HepG2 (cell line): ENCODE measurements around the gene MRM2. TPM values are rescaled to one million over a fixed set of nuclear protein-coding genes. Genes with fewer than 3 reads are reported as not detected.
A peak's percentile ranks its signal among the peaks of the same experiment; 100 is the strongest.

Experiments
- ATAC-seq: fragments of 200-7000 bp; cut with Tn5 transposase; 3 replicates; pipeline ENCODE4 v1.9.1; 2020; ENCODE audit warnings: mild to moderate bottlenecking, moderate library complexity
- BruUV-seq: library from RNA; stranded (reverse); fragments of 400-500 nt; replicated peaks from 2 replicates; lab custom pipeline; 2021; lab: Mats Ljungman, UMichigan
- CTCF ChIA-PET: fragments of 300-600 bp; formaldehyde crosslinking; extraction: SDS; loops from one replicate; lab custom pipeline; 2021; ENCODE audit warnings: low total read pairs, inconsistent platforms, low intra/inter-chr PET ratio; lab: Yijun Ruan, JAX
- POLR2A ChIA-PET: fragments of 350-600 bp; sonication (Branson Sonifier 250); formaldehyde crosslinking; loops from one replicate; lab custom pipeline; 2020; ENCODE audit warnings: antibody characterized with exemption, inconsistent platforms; lab: Yijun Ruan, JAX
- DNase-seq: peaks from one replicate; pipeline ENCODE4 v3.0.0-alpha.2; 2015; ENCODE audit warnings: low spot score
- FAIRE-seq: peaks from 3 replicates; lab custom pipeline; 2011; peaks lifted over from hg19 to GRCh38; lab: Jason Lieb, UNC
- H2AFZ ChIP-seq: one replicate; pipeline ENCODE4 v1.6.1; 2011; ENCODE audit warnings: low read length, inconsistent platforms
- H3K27ac ChIP-seq: fragments of 300-600 bp; 3 replicates; pipeline ENCODE4 v1.8.0; 2011; ENCODE audit warnings: mixed run types, mild to moderate bottlenecking, mixed read lengths, low read length, inconsistent platforms; ENCODE audit not compliant: insufficient read depth; ENCODE audit errors: extremely low read length
- H3K27me3 ChIP-seq, 2 experiments: fragments of 200-600 bp in 1 of 2; 2 replicates in 1 of 2; 3 replicates in 1 of 2; pipeline versions ENCODE4 v1.6.0 to v1.8.0; 2011; ENCODE audit warnings: low read length in 2 of 2, mild to moderate bottlenecking in 2 of 2, moderate library complexity in 2 of 2, inconsistent platforms in 1 of 2; ENCODE audit not compliant: insufficient read depth in 2 of 2, control insufficient read depth in 1 of 2
- H3K36me3 ChIP-seq, 2 experiments: fragments of 200-600 bp in 1 of 2; replicated peaks in 1 of 2; 2 replicates in 1 of 2; 3 replicates in 1 of 2; pipeline versions ENCODE4 v1.5.1 to v1.8.0; 2011; ENCODE audit warnings: low read length in 2 of 2, inconsistent platforms in 1 of 2; ENCODE audit not compliant: insufficient read depth in 2 of 2, control insufficient read depth in 1 of 2
- H3K4me1 ChIP-seq: 2 replicates; pipeline ENCODE4 v1.5.1; 2012; ENCODE audit warnings: low read length, inconsistent platforms; ENCODE audit not compliant: insufficient read depth
- H3K4me2 ChIP-seq: 2 replicates; pipeline ENCODE4 v1.6.0; 2011; ENCODE audit warnings: low read depth, low read length, inconsistent platforms
- H3K4me3 ChIP-seq, 3 experiments: fragments of 200-600 bp in 1 of 3; sonication (generic), shearing (Covaris generic) in 1 of 3; replicated peaks in 1 of 3; 2 replicates each; pipeline ENCODE4 v1.5.1; 2011 to 2016; ENCODE audit warnings: low read length in 3 of 3, inconsistent platforms in 2 of 3, low read depth in 2 of 3, mild to moderate bottlenecking in 2 of 3, control low read depth in 1 of 3, mixed read lengths in 1 of 3; ENCODE audit not compliant: insufficient read depth in 1 of 3
- H3K79me2 ChIP-seq: one replicate; pipeline ENCODE4 v1.6.1; 2011; ENCODE audit warnings: low read length, inconsistent platforms; ENCODE audit not compliant: insufficient read depth
- H3K9ac ChIP-seq: 2 replicates; pipeline ENCODE4 v1.6.0; 2011; ENCODE audit warnings: mild to moderate bottlenecking, low read depth, low read length, inconsistent platforms; ENCODE audit not compliant: insufficient read depth
- H3K9me3 ChIP-seq: 2 replicates; pipeline ENCODE4 v1.5.1; 2012; ENCODE audit warnings: mild to moderate bottlenecking, low read length
- H4K20me1 ChIP-seq: 2 replicates; pipeline ENCODE4 v1.6.0; 2011; ENCODE audit warnings: inconsistent platforms, mild to moderate bottlenecking, low read length, moderate library complexity; ENCODE audit not compliant: insufficient read depth
- FOXJ3 ChIP-seq: sonication (generic); formaldehyde crosslinking; IDR thresholded peaks from 2 replicates; pipeline ENCODE4 v1.4.0; 2020; ENCODE audit warnings: missing genetic modification reagents, mild to moderate bottlenecking, borderline replicate concordance
- KMT2A ChIP-seq: sonication (generic); formaldehyde crosslinking; IDR thresholded peaks from 2 replicates; pipeline ENCODE4 v1.4.0; 2020; ENCODE audit warnings: missing genetic modification reagents
- ZNF12 ChIP-seq: sonication (generic); formaldehyde crosslinking; IDR thresholded peaks from 2 replicates; pipeline ENCODE4 v1.5.0; 2020; ENCODE audit warnings: missing genetic modification reagents
- WGBS: methylation state at CpG from one replicate; pipeline ENCODE4 v1.1.6; 2017; ENCODE audit warnings: low lambda C conversion rate; 5-methylcytosine and 5-hydroxymethylcytosine counted together
- in situ Hi-C: cut with HindIII; loops from 2 replicates; pipeline ENCODE4 v1.10.0; 2017; ENCODE audit warnings: low pct_unique_long_range_greater_than_20kb; ENCODE audit not compliant: extremely low pct_ligation_motif_present
- intact Hi-C: fragments of 100-400 bp; cut with micrococcal nuclease; formaldehyde crosslinking; loops from one replicate; pipeline ENCODE4 v1.10.0; 2022; ENCODE audit not compliant: unreplicated experiment
- polyA plus RNA-seq, 8 experiments: library from polyadenylated mRNA; depleted of rRNA in 3 of 8; stranded (reverse) in 7 of 8; unstranded in 1 of 8; fragments of >200 nt; fragmentation: Illumina TruSeq in 4 of 8; extraction: Trizol in 4 of 8; gene quantifications; 2 replicates each; pipeline versions ENCODE4 v1.2.1 to v1.2.3, GENCODE V29; 2011 to 2016; ENCODE audit warnings: low read depth in 4 of 8, missing spikeins in 1 of 8, mixed read lengths in 1 of 8; ENCODE audit not compliant: insufficient read depth in 1 of 8
- total RNA-seq, 5 experiments: library from RNA; depleted of rRNA; stranded (reverse); fragments of >200 nt; fragmentation: Illumina TruSeq; extraction: Trizol; gene quantifications; 2 replicates each; pipeline ENCODE4 v1.2.3, GENCODE V29; 2016; ENCODE audit warnings: low read depth in 1 of 5
- TF ChIP-seq, protein P1 (sequence below): sonication (generic); formaldehyde crosslinking; IDR thresholded peaks from 2 replicates; pipeline ENCODE4 v1.5.1; 2020; ENCODE audit warnings: mild to moderate bottlenecking, missing genetic modification reagents, moderate library complexity

MRM2 gene
- total and polyA plus RNA-seq, 2 of the 13 experiments (the other 11 are each of a cell fraction or from before 2014, with no cell fraction given): 13.2 to 34.2 TPM

DNA sequence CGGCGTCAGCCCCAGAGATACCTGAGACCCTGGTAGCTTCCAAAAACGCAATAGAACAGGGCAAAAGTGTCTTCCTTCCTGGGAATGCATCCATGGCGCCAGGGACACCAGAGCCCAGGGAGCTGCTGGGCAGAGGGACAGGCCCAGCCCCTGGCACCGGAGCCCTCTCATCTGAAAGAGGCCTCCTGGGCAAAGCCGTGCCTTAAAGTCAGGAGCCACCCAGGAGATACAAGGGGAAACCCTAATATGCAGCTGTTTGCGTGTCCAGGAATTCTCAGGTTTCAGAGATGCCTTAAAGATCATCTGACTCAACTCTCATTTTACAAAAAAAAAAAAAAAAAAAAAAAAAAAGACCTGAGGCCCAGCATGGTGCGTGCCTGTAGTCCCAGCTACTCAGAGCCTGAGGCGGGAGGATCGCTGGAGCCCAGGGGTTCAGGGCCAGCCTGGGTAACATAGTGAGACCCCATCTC lies 28.0 kb upstream of the MRM2 start:
- H3K27ac ChIP-seq: peak overlapping the region; percentile 78
- no peaks in the 10 kb centered on the region for H3K9me3 ChIP-seq
- DNase-seq: no peak
- H3K79me2 ChIP-seq: no peaks in the 10 kb centered on the region
- whole genome bisulfite sequencing: 90% methylated on average over 8 of the region's 10 CpGs
- no peaks in the 10 kb centered on the region for H4K20me1 ChIP-seq
- H3K27me3 ChIP-seq: no peaks in the 10 kb centered on the region
- CTCF ChIA-PET: no interaction called here
- peak overlapping the region; percentile 31; the same call in 1 of the 2 replicates for H3K9ac ChIP-seq
- FAIRE-seq: no peak
- peaks cover 43% of the 10 kb centered on the region for H3K4me1 ChIP-seq
- peaks cover 8 to 25% of the 10 kb centered on the region in 2 experiments; a peak in 3 of 5 replicates for H3K36me3 ChIP-seq
- H3K4me2 ChIP-seq: peak overlapping the region; percentile 66
- ATAC-seq: peak; percentile 26; the same call in 2 of the 3 replicates
- POLR2A ChIA-PET: interaction anchor here (1.5 to 2.1 kb wide), 2 partner anchors 28 to 84 kb away, joined by 5 to 6 read pairs; partner anchors contain the start of genes EIF3B, MRM2 and NUDT1
- no peak overlapping the region for H3K4me3 ChIP-seq
- no peak overlapping the region for H2AFZ ChIP-seq
- in situ Hi-C loops: no loop called here
- TF ChIP-seq KMT2A (0 out of 2 replicates have a peak, but pooled peaks have one; percentile 8), ZNF12 (CRISPR knock-in tag) (no peak), FOXJ3 (peak; percentile 0; the same call in 1 of the 2 replicates)
- TF ChIP-seq, protein P1, sequence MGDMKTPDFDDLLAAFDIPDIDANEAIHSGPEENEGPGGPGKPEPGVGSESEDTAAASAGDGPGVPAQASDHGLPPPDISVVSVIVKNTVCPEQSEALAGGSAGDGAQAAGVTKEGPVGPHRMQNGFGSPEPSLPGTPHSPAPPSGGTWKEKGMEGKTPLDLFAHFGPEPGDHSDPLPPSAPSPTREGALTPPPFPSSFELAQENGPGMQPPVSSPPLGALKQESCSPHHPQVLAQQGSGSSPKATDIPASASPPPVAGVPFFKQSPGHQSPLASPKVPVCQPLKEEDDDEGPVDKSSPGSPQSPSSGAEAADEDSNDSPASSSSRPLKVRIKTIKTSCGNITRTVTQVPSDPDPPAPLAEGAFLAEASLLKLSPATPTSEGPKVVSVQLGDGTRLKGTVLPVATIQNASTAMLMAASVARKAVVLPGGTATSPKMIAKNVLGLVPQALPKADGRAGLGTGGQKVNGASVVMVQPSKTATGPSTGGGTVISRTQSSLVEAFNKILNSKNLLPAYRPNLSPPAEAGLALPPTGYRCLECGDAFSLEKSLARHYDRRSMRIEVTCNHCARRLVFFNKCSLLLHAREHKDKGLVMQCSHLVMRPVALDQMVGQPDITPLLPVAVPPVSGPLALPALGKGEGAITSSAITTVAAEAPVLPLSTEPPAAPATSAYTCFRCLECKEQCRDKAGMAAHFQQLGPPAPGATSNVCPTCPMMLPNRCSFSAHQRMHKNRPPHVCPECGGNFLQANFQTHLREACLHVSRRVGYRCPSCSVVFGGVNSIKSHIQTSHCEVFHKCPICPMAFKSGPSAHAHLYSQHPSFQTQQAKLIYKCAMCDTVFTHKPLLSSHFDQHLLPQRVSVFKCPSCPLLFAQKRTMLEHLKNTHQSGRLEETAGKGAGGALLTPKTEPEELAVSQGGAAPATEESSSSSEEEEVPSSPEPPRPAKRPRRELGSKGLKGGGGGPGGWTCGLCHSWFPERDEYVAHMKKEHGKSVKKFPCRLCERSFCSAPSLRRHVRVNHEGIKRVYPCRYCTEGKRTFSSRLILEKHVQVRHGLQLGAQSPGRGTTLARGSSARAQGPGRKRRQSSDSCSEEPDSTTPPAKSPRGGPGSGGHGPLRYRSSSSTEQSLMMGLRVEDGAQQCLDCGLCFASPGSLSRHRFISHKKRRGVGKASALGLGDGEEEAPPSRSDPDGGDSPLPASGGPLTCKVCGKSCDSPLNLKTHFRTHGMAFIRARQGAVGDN (CRISPR knock-in tag): 0 out of 2 replicates have a peak, but pooled peaks have one; percentile 9
- BruUV-seq: no TSS peak
- intact Hi-C loops: loop anchor here (1.0 kb wide), 1 partner anchor 44 kb away; the partner anchor contains the start of gene SNX8
